BJ (cell line): ENCODE measurements around the gene ADAMTS19. TPM values are rescaled to one million over a fixed set of nuclear protein-coding genes. Genes with fewer than 3 reads are reported as not detected.
"Not testable (repeated sequence)": the region's sequence is repeated elsewhere in the genome, so short reads cannot be mapped to it uniquely, and the experiment has no call there.

Source experiments
- CTCF ChIA-PET: fragments of 350-600 bp; formaldehyde crosslinking; extraction: SDS; loops from one replicate; lab custom pipeline; 2021; ENCODE audit warnings: antibody characterized with exemption, inconsistent platforms; lab: Yijun Ruan, JAX
- POLR2A ChIA-PET: fragments of 300-600 bp; sonication (Branson Sonifier 250); formaldehyde crosslinking; extraction: SDS; loops from one replicate; lab custom pipeline; 2021; ENCODE audit warnings: antibody characterized with exemption; lab: Charles Lee
- DNase-seq: peaks from one replicate; pipeline ENCODE4 v3.0.0-alpha.2; 2011; ENCODE audit warnings: low read depth
- H3K27me3 ChIP-seq: 2 replicates; pipeline ENCODE4 v1.6.0; 2011; ENCODE audit warnings: low read length; ENCODE audit not compliant: control insufficient read depth, insufficient read depth
- H3K36me3 ChIP-seq: 2 replicates; pipeline ENCODE4 v1.5.1; 2011; ENCODE audit warnings: low read length; ENCODE audit not compliant: control insufficient read depth, insufficient read depth
- H3K4me3 ChIP-seq: 2 replicates; pipeline ENCODE4 v1.5.1; 2011; ENCODE audit warnings: low read depth, mild to moderate bottlenecking, control low read depth, low read length
- polyA plus RNA-seq: library from polyadenylated mRNA; depleted of rRNA; stranded (reverse); fragments of >200 nt; gene quantifications from 2 replicates; pipeline ENCODE4 v1.2.3, GENCODE V29; 2011
- TF ChIP-seq, protein P1 (sequence below): IDR thresholded peaks from 2 replicates; pipeline ENCODE4 v1.5.1; 2011; ENCODE audit warnings: low read depth, mild to moderate bottlenecking, control low read depth, inconsistent platforms, low read length, moderate library complexity; ENCODE audit not compliant: insufficient read depth

The ADAMTS19 gene
- polyA plus RNA-seq, 1 experiment: 0.34 TPM

DNA sequence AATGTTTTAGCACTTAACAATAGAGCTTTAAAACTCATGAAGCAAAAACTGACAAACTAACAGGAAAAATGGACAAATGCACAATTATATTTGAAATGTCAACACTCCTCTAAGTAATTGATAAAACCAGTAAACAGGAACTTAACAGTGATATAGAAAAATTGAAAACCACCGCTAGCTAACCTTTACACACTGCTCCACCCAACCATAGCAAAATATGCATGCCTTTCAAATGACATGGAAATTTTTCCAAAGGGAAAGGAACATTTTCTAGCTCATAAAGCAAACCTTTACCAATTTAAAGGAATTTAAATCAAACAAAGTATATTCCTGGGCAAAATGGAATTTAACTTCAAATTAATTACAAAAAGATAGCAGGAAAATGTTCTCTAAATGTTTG is 109.2 kb downstream of the ADAMTS19 start:
- no peak for DNase-seq
- CTCF ChIA-PET: no interaction called here

DNA sequence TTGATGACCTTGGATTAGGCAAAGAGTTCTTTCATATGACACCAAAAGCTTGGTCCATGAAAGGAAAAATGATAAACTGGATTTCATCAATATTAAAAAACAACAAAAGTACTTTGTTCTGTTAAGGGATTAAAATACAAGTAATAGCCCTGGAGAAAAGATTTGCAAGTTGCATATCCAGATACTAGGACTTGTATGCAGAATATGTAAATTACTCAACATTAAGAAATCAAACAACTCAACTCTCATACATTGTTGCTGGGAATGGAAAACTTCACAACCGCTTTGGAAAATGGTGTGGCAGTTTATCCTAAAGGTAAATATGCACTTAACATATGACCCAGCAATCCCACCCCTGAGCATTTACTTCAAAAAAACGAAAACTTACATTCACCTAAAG is 112.0 kb downstream of the ADAMTS19 start:
- no peak for DNase-seq
- POLR2A ChIA-PET: no interaction called here
- CTCF ChIA-PET: no interaction called here
- no peaks in the 10 kb centered on the region for H3K36me3 ChIP-seq
- TF ChIP-seq, protein P1, sequence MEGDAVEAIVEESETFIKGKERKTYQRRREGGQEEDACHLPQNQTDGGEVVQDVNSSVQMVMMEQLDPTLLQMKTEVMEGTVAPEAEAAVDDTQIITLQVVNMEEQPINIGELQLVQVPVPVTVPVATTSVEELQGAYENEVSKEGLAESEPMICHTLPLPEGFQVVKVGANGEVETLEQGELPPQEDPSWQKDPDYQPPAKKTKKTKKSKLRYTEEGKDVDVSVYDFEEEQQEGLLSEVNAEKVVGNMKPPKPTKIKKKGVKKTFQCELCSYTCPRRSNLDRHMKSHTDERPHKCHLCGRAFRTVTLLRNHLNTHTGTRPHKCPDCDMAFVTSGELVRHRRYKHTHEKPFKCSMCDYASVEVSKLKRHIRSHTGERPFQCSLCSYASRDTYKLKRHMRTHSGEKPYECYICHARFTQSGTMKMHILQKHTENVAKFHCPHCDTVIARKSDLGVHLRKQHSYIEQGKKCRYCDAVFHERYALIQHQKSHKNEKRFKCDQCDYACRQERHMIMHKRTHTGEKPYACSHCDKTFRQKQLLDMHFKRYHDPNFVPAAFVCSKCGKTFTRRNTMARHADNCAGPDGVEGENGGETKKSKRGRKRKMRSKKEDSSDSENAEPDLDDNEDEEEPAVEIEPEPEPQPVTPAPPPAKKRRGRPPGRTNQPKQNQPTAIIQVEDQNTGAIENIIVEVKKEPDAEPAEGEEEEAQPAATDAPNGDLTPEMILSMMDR: no peak
- H3K4me3 ChIP-seq: no peak overlapping the region
- H3K27me3 ChIP-seq: no peaks in the 10 kb centered on the region

More for the DNA sequence above, 109.2 kb downstream of the ADAMTS19 start:
- Histone ChIP-seq H3K36me3 (no peaks in the 10 kb centered on the region), H3K4me3 (no peak overlapping the region), H3K27me3 (no peaks in the 10 kb centered on the region)
- POLR2A ChIA-PET: no interaction called here
- TF ChIP-seq, protein P1: no peak

DNA sequence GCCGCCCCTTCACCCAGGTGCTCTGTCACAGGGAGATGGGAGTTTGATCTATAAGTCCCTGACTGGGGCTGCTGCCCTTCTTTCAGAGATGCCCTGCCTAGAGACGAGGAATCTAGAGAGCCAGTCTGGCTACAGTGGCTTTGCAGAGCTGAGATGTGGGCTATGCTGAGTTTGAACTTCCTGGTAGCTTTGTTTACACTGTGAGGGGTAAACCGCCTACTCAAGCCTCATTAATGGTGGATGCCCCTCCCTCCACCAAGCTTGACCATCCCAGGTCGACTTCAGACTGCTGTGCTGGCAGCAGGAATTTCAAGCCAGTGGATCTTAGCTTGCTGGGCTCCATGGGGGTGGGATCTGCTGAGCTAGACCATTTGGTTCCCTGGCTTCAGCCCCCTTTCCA is 124.4 kb downstream of the ADAMTS19 start:
- POLR2A ChIA-PET, H3K27me3 ChIP-seq, CTCF ChIA-PET, DNase-seq, H3K36me3 ChIP-seq, H3K4me3 ChIP-seq: not testable (repeated sequence)

DNA sequence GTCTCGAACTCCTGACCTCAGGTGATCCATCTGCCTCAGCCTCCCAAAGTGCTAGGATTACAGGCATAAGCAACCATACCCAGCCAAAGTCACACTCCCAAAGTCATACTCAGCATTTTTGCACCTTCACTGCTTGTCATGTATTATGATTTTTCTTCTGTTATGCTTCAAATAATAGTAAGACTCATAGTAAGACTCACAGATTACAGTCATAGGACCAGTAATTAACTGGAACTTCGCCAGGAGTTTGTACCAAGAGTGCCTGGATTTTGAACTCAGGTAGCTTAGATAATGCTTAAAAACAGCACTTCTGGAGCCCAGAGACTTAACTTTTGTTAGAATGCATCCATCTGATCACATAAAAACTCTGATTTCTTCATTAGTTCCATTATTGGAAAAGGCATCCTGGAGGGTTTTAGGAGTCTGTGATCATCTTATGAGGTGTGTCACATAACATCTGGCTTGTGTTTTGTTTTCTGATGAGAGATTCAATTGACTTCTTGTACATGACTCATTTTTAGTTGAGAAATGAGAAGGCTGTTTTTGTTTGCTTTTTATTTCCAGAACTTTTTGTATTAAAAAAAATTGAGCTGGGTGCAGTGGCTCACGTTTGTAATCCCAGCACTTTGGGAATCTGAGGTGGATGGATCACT is 131.5 kb downstream of the ADAMTS19 start:
- Histone ChIP-seq H3K4me3 (no peak overlapping the region), H3K36me3 (no peaks in the 10 kb centered on the region), H3K27me3 (no peaks in the 10 kb centered on the region)
- ChIA-PET POLR2A (no interaction called here), CTCF (no interaction called here)
- TF ChIP-seq, protein P1: no peak
- DNase-seq: no peak

DNA sequence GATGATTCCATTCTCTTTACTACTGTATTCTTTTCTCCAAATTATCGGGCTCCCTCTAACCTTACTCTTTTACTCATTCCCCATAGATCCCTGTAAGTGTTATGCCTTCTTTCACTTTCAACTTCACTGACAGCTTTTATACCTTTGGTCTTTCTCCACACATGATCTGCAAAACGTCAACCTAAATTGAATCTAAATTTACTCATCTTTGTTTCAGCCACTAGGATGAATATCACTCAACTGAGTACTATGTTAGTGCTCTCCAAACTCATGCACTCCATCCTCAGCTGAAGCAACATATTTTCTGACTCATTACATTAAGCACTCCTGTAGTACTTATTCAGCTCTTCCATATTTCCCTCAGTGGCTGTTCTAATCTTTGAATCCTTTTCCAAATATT is 133.4 kb downstream of the ADAMTS19 start:
- TF ChIP-seq, protein P1: no peak
- Histone ChIP-seq H3K4me3 (no peak overlapping the region), H3K36me3 (no peaks in the 10 kb centered on the region), H3K27me3 (no peaks in the 10 kb centered on the region)
- CTCF ChIA-PET: no interaction called here
- DNase-seq: no peak
- POLR2A ChIA-PET: no interaction called here

DNA sequence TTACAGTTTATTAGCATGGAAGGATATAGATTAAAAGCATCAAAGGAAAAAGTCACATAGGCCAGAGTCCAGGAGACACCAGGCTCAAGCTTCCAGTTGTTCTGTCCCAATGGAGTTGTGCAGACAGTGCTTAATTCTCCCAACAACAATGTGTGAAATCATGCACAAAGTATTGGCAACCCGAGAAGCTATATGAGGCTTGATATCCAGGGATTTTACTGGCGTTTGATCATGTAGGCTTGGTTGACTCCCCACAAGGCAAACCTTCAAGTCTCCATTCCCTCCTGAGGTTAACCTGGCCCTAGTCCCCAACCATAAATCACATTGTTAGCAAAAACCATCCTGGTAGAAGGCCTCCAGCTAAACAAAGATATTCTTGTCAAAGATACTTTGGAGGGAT is 141.5 kb downstream of the ADAMTS19 start:
- no peak for DNase-seq
- TF ChIP-seq, protein P1: no peak
- no peak overlapping the region for H3K4me3 ChIP-seq
- H3K36me3 ChIP-seq: no peaks in the 10 kb centered on the region
- no peaks in the 10 kb centered on the region for H3K27me3 ChIP-seq
- ChIA-PET POLR2A (no interaction called here), CTCF (no interaction called here)
